HG03159 (cell line): ENCODE measurements around the gene TLL2.

Experiments used
- ATAC-seq: cut with Tn5 transposase; IDR thresholded peaks from one replicate; pipeline ENCODE4 v1.9.1; 2021; ENCODE audit warnings: mild to moderate bottlenecking, moderate library complexity; ENCODE audit not compliant: unreplicated experiment

The TLL2 gene

DNA sequence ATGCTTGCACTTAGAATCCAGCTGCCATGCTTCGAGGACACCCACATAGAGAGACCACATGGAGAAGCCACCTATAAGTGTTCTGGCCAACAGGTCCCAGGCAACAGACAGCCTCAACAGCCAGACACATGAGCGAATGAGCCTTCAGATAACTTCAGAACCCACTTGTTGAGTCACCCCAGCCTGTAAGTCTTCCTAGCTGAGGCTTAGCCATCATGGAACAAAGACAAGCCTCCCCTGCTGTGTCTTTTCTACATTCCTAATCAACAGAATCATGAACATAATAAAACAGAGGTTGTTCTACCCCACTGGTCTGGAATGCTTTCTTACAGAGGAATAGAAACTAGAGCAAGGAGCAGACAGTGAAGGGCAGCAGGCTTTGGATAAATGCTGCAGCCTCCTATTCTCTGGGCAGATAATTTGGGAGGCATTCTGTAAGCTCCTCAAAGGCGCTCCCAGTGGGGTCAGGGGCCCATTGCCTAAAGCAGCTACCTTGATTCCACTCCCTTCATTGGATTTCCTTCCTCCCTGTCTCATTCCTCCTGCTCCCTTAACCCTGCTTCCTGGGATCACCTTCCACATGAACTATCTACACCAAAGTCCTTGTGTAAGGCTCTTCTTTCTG, 4.6 kb downstream of the TLL2 start:
- no peak for ATAC-seq

DNA sequence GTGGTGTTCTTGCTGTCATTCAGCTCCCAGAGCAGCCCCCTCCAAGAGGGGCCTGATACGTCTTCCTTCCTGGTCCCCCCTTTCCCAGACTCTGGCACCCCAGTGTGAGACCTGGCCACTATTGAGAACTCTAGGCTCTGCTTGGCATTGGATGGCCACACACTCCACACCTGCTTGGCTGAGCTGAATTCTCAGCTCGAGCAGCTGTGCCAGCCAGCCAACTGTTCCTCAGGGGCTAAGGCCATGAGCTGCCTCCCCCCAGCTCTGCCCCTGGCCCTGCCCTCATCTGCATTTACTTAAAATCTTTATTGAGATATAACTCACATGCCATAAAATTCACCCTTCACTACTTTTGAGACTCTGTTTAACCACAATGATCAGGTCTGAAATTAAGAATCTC, 6.7 kb downstream of the TLL2 start:
- no peak for ATAC-seq

- no peak for ATAC-seq
Measured at GRCh38 chr10:96505150-96506136, 8.3 kb downstream of the TLL2 start.

DNA sequence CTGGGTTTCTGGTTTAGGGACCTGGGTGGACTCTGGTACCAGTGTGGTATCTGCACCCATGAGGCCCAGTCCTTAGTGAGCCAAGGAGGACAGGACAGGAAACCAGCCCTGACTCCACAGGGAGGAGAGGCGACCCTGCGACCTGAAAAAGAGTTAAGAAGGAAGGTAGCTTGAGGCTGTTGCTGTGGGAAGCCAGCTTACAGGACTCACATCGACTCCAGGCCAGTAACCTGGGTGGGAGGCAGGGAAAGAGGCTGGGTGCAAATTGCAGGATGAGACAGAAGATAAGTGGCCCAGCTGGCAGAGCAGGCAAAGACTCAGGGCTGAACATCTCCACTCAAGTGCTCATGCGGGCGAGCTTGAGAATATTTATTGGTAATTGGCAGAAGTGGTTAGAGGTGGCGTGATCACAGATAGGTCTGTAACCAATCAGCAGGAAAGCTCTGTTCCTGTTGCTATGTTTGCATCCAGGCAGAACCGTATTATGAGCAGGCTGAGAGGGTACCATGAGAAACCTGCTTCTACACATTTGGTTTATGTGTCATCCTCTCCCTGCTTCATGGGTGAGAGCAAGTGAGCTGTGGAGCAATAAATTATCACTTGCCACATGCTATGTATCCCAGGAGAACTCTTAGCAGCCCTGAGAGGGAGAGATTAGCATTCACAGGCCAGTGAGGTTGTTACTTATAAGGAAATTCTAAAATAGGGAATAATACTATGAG, 11.0 kb downstream of the TLL2 start:
- ATAC-seq, result no peak

DNA sequence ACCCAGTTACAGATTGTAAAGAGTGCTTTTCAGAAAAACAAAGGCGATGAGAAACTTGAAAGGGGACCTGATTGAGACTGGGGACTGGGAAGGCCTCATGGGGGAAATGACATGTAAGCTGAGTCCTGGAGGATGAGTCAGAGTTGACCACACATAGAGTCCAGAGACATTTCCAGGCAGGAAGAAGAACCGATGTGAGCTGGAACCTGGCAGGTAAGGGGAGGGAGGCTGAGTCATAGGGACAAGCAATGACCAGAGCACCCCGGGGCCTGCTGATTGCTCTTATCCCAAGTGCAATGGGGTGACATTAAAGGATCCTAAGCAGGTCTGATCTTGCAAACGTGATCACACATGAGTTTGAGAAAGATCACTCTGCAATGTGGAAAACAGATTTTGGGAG, 11.7 kb downstream of the TLL2 start:
- ATAC-seq, result no peak

DNA sequence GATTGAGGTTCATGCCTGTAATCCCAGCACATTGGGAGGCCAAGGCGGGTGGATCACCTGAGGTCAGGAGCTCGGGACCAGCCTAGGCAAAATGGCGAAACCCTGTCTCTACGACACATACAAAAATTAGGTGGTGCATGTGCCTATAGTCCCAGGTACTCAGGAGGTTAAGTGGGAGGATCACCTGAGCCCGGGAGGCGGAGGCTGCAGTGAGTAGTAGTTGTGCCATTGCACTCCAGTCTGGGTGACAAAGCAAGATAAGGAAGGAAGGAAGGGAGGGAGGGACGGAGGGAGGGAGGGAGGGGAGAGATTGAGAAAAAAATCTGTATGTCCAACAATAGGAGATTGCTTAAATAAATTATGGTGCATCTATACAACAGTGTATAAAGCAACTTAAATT, 13.2 kb downstream of the TLL2 start:
- no peak for ATAC-seq

- ATAC-seq, result no peak
Measured at GRCh38 chr10:96500050-96500449, 13.7 kb downstream of the TLL2 start.

DNA sequence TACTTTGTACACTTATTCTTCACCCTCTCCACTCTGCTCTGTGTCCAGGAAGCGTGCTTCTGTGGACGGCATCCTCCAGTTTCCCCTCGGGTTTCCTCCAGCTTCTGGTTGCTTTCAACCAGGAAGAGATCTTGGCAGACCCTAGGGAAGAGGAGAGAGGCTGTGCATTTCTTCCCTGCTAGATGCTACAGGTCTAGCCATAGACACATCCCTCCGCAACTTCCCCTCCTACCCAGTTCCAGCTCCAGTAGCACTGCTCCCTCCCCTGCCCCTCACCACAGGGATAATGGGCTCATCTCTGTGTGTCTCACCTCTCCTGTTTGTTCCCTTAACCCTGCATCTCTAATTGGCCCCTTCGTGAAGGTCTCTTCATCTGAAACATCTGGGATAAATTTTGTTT, 16.3 kb downstream of the TLL2 start:
- no peak for ATAC-seq

- no peak for ATAC-seq
Measured at GRCh38 chr10:96496281-96496925, 17.3 kb downstream of the TLL2 start.

GRCh38 chr10:96495544-96495943, 18.2 kb downstream of the TLL2 start:
- no peak for ATAC-seq

DNA sequence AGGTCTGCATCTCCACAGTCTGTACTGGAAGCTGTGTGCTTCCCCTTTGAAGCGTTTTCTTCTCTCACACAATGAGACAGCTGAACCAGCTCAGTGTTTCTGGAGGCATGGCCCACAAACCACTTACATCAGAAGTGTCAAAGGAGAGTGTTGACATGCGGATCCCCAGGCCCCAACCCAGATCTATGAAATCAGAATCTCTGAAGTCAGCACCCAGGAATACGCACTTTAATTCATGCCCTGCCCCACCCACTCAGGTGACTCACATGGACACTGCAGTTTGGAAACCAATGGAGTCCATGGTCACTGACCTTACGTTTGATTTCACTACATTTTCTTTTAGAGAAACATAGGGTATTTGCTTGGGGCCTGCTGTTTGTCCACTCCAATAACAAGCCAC, 19.0 kb downstream of the TLL2 start:
- no peak for ATAC-seq

- ATAC-seq, result no peak
Measured at GRCh38 chr10:96493871-96494525, 19.7 kb downstream of the TLL2 start.

DNA sequence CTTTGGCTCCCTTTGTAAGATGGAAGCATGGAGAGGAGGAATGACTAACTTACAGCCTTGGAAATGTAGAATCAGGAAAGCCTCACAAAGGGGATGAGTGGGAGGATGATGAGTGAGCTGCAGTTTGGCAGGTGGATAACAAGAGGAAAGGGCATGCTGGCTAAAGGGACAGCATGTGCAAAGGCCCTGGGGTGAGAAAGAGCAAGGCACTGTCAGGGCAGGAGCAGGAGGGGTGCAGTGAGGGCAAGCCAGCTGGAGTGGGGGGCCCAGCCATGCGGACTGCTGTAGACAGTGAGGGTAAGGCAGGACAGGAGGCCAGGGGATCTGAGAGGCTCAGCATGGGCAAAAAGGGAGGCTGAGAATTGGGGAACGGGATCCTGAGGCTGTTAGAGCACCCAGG, 20.5 kb downstream of the TLL2 start:
- no peak for ATAC-seq

- ATAC-seq, result no peak
Measured at GRCh38 chr10:96491303-96491702, 22.4 kb downstream of the TLL2 start.

DNA sequence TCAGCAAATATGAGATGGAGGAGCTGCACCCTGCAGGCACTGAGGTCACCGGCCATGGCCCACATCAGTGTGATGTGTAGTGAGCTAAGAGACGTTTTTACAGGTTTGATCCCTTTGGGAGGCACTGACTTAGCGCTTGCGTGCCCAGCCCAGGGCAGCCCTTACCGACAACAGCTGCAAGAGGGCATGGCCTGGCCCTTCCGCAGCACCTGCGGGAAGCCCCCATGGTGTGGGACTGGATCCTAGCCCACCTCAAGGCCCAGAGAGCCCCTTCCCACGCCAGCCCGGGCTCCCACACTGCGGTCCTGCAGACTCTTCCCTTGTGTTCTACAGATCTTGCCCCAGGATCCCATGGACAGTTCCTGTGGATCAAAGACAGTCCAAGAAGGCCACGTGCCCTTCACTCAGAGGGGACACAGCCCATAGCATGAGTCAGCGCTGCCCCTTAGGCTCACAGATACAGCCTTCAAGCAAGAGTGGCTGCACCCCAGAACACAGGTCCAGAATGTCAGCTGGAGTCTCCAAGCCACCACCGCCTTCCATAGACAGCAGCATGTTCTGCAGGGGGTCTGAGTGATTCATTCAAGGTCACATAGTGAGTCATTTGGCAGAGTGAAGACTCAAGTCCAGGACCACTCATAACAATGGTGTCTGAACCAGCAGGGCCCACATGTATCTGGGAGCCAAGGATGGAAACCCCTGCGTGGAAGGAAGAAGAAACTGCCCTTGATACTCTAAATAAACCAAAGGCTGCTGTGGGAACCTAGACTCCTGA, 25.4 kb downstream of the TLL2 start:
- ATAC-seq, result no peak

DNA sequence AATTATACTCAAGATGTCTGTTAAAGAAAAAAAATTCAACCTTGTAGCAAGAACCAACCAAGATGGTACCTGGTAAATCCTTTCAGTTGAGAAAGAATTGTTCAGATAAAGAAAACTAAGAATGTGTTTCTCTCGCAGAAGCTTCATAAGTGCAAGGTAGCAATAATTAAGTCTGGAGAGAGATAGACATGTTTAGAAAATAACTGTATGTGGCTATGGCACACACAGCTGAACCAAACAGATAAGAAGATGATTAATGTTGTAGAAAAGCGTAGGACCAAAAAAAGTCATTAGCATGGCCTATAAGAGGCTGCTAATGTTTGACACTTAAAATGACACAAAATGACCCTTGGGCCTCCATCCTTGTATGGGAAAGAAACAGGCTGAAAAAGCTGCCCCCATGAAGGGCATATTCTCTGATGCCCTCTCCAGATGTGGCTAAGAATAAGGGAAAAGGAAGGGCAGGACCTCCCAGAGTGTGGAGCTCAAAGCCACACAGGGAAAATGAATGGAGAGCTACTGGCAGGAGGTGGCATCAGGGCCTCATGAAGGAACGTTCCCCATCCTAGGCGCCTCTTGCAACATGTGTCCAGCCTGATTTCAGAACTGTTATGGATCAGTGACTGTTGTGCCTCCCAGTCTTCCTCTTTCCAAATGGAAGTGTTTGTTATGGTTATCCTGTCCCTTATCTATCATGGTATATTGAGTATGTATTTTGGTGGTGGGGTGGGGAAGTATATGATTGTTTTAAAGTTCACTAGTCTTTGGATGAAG, 30.7 kb downstream of the TLL2 start:
- ATAC-seq, result no peak

GRCh38 chr10:96478355-96478754, 35.4 kb downstream of the TLL2 start:
- ATAC-seq, result no peak

- ATAC-seq, result no peak
Measured at GRCh38 chr10:96473866-96474265, 39.9 kb downstream of the TLL2 start.

DNA sequence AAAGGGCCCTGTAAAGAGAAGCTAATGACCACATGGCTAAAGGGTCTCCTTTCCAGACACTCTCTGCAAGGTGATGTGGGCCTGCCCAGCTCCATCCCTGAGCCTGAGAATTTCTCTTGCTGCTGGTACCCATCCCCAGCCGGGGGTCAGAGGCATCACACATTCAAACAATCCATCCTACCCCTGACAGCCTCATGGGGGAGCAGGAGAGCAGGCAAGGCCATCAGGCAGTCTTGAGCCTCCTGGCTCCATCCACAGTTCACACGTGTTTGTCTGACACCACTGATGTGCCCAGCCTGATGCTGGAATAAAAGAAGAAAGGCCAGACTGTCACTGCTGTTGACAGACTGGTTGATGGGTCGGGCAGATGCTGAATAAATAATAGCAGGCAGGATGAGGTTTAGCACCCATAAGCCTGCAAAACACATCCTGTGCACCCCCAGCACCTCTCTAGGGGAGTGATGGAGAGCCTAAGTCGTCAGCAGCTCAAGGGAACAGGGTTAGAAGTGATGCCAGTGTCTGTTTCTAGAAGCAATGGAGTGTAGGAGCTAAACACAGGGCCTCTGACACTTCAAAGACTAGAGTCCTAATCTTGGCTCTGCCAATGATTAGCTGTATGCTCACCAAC, 43.5 kb downstream of the TLL2 start:
- ATAC-seq, result no peak
